GM23338 (cell line): ENCODE results near the gene ZFR2. TPM values are rescaled to one million over a fixed set of nuclear protein-coding genes. Genes with fewer than 3 reads are reported as not detected.

Source experiments
- ATAC-seq: fragments of 200-7000 bp; cut with Tn5 transposase; 3 replicates; pipeline ENCODE4 v1.9.1; 2020
- DNase-seq: peaks from one replicate; pipeline ENCODE4 v3.0.0-alpha.2; 2015; ENCODE audit warnings: low spot score
- H2AFZ ChIP-seq: fragments of 200-600 bp; sonication (generic); 2 replicates; pipeline ENCODE4 v1.8.0; 2016; ENCODE audit warnings: antibody characterized with exemption, mild to moderate bottlenecking, moderate library complexity
- H3F3A ChIP-seq: fragments of 200-600 bp; sonication (generic); replicated peaks from 2 replicates; pipeline ENCODE4 v1.8.0; 2017; ENCODE audit warnings: antibody characterized with exemption, mixed run types, low read depth
- H3K27ac ChIP-seq: fragments of 200-600 bp; sonication (generic); 2 replicates; pipeline ENCODE4 v1.6.1; 2016; ENCODE audit warnings: low read depth
- H3K27me3 ChIP-seq: fragments of 200-600 bp; sonication (generic); 2 replicates; pipeline ENCODE4 v1.8.0; 2016; ENCODE audit warnings: mild to moderate bottlenecking, mixed run types, moderate library complexity; ENCODE audit not compliant: insufficient read depth
- H3K36me3 ChIP-seq: fragments of 200-600 bp; sonication (generic); 2 replicates; pipeline ENCODE4 v1.8.0; 2016; ENCODE audit warnings: mild to moderate bottlenecking; ENCODE audit not compliant: insufficient read depth
- H3K4me1 ChIP-seq: fragments of 200-600 bp; sonication (generic); 2 replicates; pipeline ENCODE4 v1.8.0; 2016; ENCODE audit warnings: mild to moderate bottlenecking, moderate library complexity; ENCODE audit not compliant: insufficient read depth
- H3K4me2 ChIP-seq: fragments of 200-600 bp; sonication (generic); 2 replicates; pipeline ENCODE4 v1.7.1; 2017; ENCODE audit warnings: mixed run types
- H3K4me3 ChIP-seq: fragments of 200-600 bp; sonication (generic); 2 replicates; pipeline ENCODE4 v1.6.1; 2016; ENCODE audit warnings: mixed run types
- H3K79me2 ChIP-seq: fragments of 200-600 bp; sonication (generic); replicated peaks from 2 replicates; pipeline ENCODE4 v1.8.0; 2017; ENCODE audit warnings: mild to moderate bottlenecking; ENCODE audit not compliant: insufficient read depth
- H3K9me2 ChIP-seq: fragments of 200-600 bp; sonication (generic); 2 replicates; pipeline ENCODE4 v1.8.0; 2017; ENCODE audit not compliant: insufficient read depth
- H4K20me1 ChIP-seq: fragments of 200-600 bp; sonication (generic); replicated peaks from 2 replicates; pipeline ENCODE4 v1.8.0; 2017; ENCODE audit warnings: mild to moderate bottlenecking; ENCODE audit not compliant: insufficient read depth
- H3K27ac Mint-ChIP-seq: 2 replicates; pipeline ENCODE4 v1.8.0; 2020; ENCODE audit warnings: inconsistent platforms, mild to moderate bottlenecking, moderate library complexity, mixed read lengths
- H3K27me3 Mint-ChIP-seq: 3 replicates; pipeline ENCODE4 v1.8.0; 2022; ENCODE audit warnings: low read depth, mild to moderate bottlenecking, moderate library complexity, mixed read lengths, inconsistent platforms; ENCODE audit not compliant: insufficient read depth, poor library complexity
- H3K36me3 Mint-ChIP-seq: 3 replicates; pipeline ENCODE4 v1.8.0; 2021; ENCODE audit warnings: low read depth, mild to moderate bottlenecking, inconsistent platforms, moderate library complexity, mixed read lengths
- H3K4me1 Mint-ChIP-seq: 3 replicates; pipeline ENCODE4 v1.8.0; 2020; ENCODE audit warnings: mild to moderate bottlenecking, inconsistent platforms, mixed read lengths
- H3K4me3 Mint-ChIP-seq: 3 replicates; pipeline ENCODE4 v1.8.0; 2021; ENCODE audit warnings: moderate library complexity, mild to moderate bottlenecking, inconsistent platforms, mixed read lengths
- H3K9me3 Mint-ChIP-seq: 3 replicates; pipeline ENCODE4 v1.8.0; 2020; ENCODE audit warnings: moderate library complexity, mild to moderate bottlenecking, inconsistent platforms, mixed read lengths
- CREB1 ChIP-seq: fragments of 250-450 bp; sonication (Bioruptor Pico); IDR thresholded peaks from 2 replicates; pipeline ENCODE4 v1.5.0; 2020; ENCODE audit warnings: low read depth, mild to moderate bottlenecking, moderate library complexity
- ETS1 ChIP-seq: IDR thresholded peaks from 2 replicates; pipeline ENCODE4 v1.6.1; 2016; ENCODE audit warnings: antibody characterized with exemption
- JUNB ChIP-seq: IDR thresholded peaks from one replicate; pipeline ENCODE4 v1.6.1; 2016; ENCODE audit warnings: antibody characterized with exemption; ENCODE audit not compliant: unreplicated experiment
- NANOG ChIP-seq: IDR thresholded peaks from 2 replicates; pipeline ENCODE4 v1.6.1; 2016; ENCODE audit warnings: antibody characterized with exemption, borderline replicate concordance
- POLR2AphosphoS5 ChIP-seq: IDR thresholded peaks from 2 replicates; pipeline ENCODE4 v1.6.1; 2016; ENCODE audit warnings: antibody characterized with exemption, low read depth
- ZNF114 ChIP-seq: fragments of 250-450 bp; sonication (Bioruptor Pico); IDR thresholded peaks from 2 replicates; pipeline ENCODE4 v1.5.0; 2020; ENCODE audit warnings: mild to moderate bottlenecking, moderate library complexity
- ZNF331 ChIP-seq: fragments of 250-450 bp; sonication (Bioruptor Pico); IDR thresholded peaks from 2 replicates; pipeline ENCODE4 v1.5.0; 2020; ENCODE audit warnings: low read depth, mild to moderate bottlenecking, moderate library complexity
- ZNF462 ChIP-seq: fragments of 250-450 bp; sonication (Bioruptor Pico); IDR thresholded peaks from 2 replicates; pipeline ENCODE4 v1.5.0; 2020; ENCODE audit warnings: mild to moderate bottlenecking, moderate library complexity
- polyA plus RNA-seq: library from polyadenylated mRNA; unstranded; fragments of >200 nt; fragmentation: Nextera tagmentation; extraction: Ambion mirVana; gene quantifications from 2 replicates; pipeline ENCODE4 v1.2.1, GENCODE V29; 2016
- total RNA-seq: library from RNA; depleted of rRNA; stranded (reverse); fragments of >200 nt; shearing (Covaris generic); gene quantifications from 2 replicates; pipeline ENCODE4 v1.2.3, GENCODE V29; 2014
- TF ChIP-seq, protein P1 (sequence below): IDR thresholded peaks from one replicate; pipeline ENCODE4 v1.6.1; 2018; ENCODE audit warnings: antibody characterized with exemption; ENCODE audit not compliant: unreplicated experiment

ZFR2 gene
- total and polyA plus RNA-seq, 2 experiments from 2014 or later: 15.8 to 31.3 TPM

- no peaks in the 10 kb centered on the region for H3K9me2 ChIP-seq
- Mint-ChIP-seq H3K27me3 (peaks cover 7% of the 10 kb centered on the region), H3K27ac (no peak overlapping the region), H3K36me3 (no peaks in the 10 kb centered on the region; the same call in 2 of the 3 replicates), H3K4me3 (no peak overlapping the region), H3K4me1 (no peaks in the 10 kb centered on the region), H3K9me3 (peaks cover 19% of the 10 kb centered on the region)
- no peak overlapping the region for H3K4me2 ChIP-seq
- H3K27ac ChIP-seq: no peak overlapping the region
- H3K27me3 ChIP-seq: no peaks in the 10 kb centered on the region
- DNase-seq (no peak), ATAC-seq (no peak)
- H4K20me1 ChIP-seq: no peaks in the 10 kb centered on the region
- no peaks in the 10 kb centered on the region for H3K36me3 ChIP-seq
- no peaks in the 10 kb centered on the region for H3F3A ChIP-seq
- H3K4me1 ChIP-seq: no peaks in the 10 kb centered on the region
- TF ChIP-seq CREB1 (CRISPR knock-in tag): no peak
- no peak for TF ChIP-seq ZNF331 (CRISPR knock-in tag)
- no peak for TF ChIP-seq NANOG
- no peaks in the 10 kb centered on the region for H3K79me2 ChIP-seq
- no peak overlapping the region for H3K4me3 ChIP-seq
- no peak overlapping the region for H2AFZ ChIP-seq
Measured at GRCh38 chr19:3793799-3794198, 75.0 kb downstream of the ZFR2 start.

- no peaks in the 10 kb centered on the region for H3K79me2 ChIP-seq
- H3K27ac Mint-ChIP-seq: no peak overlapping the region
- H3K9me2 ChIP-seq: no peaks in the 10 kb centered on the region
- H2AFZ ChIP-seq: no peak overlapping the region
- no peak overlapping the region for H3K4me3 ChIP-seq
- H3K4me3 Mint-ChIP-seq: no peak overlapping the region
- H3K4me1 Mint-ChIP-seq: no peaks in the 10 kb centered on the region
- DNase-seq (no peak), ATAC-seq (no peak)
- H3K4me2 ChIP-seq: no peak overlapping the region
- no peaks in the 10 kb centered on the region for H3K4me1 ChIP-seq
- TF ChIP-seq ZNF462 (CRISPR knock-in tag) (no peak), CREB1 (CRISPR knock-in tag) (no peak), POLR2AphosphoS5 (no peak), JUNB (no peak), ZNF114 (no peak), ETS1 (no peak)
- TF ChIP-seq, protein P1, sequence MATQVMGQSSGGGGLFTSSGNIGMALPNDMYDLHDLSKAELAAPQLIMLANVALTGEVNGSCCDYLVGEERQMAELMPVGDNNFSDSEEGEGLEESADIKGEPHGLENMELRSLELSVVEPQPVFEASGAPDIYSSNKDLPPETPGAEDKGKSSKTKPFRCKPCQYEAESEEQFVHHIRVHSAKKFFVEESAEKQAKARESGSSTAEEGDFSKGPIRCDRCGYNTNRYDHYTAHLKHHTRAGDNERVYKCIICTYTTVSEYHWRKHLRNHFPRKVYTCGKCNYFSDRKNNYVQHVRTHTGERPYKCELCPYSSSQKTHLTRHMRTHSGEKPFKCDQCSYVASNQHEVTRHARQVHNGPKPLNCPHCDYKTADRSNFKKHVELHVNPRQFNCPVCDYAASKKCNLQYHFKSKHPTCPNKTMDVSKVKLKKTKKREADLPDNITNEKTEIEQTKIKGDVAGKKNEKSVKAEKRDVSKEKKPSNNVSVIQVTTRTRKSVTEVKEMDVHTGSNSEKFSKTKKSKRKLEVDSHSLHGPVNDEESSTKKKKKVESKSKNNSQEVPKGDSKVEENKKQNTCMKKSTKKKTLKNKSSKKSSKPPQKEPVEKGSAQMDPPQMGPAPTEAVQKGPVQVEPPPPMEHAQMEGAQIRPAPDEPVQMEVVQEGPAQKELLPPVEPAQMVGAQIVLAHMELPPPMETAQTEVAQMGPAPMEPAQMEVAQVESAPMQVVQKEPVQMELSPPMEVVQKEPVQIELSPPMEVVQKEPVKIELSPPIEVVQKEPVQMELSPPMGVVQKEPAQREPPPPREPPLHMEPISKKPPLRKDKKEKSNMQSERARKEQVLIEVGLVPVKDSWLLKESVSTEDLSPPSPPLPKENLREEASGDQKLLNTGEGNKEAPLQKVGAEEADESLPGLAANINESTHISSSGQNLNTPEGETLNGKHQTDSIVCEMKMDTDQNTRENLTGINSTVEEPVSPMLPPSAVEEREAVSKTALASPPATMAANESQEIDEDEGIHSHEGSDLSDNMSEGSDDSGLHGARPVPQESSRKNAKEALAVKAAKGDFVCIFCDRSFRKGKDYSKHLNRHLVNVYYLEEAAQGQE: no peak
- H3K27ac ChIP-seq: no peak overlapping the region
- no peaks in the 10 kb centered on the region for H3K27me3 ChIP-seq
- no peaks in the 10 kb centered on the region for H4K20me1 ChIP-seq
- H3K36me3 Mint-ChIP-seq: no peaks in the 10 kb centered on the region; the same call in 2 of the 3 replicates
- peaks cover 3% of the 10 kb centered on the region for H3K27me3 Mint-ChIP-seq
- H3K9me3 Mint-ChIP-seq: peaks cover 13% of the 10 kb centered on the region
- H3F3A ChIP-seq: no peaks in the 10 kb centered on the region
- H3K36me3 ChIP-seq: no peaks in the 10 kb centered on the region
Measured at GRCh38 chr19:3792114-3792513, 76.7 kb downstream of the ZFR2 start.
